ENCODE measurements around the gene MGARP.

DNA sequence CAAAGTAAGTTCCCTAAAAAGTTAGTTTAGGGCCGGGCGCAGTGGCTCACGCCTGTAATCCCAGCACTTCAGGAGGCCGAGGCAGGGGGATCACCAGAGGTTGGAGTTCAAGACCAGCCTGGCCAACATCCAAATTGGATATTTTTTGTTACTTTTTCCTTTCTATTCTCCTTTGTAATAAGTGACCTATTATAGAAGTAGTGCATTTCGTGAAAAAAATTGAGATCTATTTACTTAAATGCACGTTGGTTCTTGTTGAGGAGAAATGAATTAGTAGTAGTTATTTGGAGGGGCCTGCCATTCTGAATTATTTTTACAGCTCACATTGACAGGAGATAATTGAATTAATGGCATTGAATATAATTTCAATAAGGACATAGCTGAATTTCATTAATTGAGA is 44.6 kb upstream of the MGARP start:
- TF ChIP-seq, protein P1, sequence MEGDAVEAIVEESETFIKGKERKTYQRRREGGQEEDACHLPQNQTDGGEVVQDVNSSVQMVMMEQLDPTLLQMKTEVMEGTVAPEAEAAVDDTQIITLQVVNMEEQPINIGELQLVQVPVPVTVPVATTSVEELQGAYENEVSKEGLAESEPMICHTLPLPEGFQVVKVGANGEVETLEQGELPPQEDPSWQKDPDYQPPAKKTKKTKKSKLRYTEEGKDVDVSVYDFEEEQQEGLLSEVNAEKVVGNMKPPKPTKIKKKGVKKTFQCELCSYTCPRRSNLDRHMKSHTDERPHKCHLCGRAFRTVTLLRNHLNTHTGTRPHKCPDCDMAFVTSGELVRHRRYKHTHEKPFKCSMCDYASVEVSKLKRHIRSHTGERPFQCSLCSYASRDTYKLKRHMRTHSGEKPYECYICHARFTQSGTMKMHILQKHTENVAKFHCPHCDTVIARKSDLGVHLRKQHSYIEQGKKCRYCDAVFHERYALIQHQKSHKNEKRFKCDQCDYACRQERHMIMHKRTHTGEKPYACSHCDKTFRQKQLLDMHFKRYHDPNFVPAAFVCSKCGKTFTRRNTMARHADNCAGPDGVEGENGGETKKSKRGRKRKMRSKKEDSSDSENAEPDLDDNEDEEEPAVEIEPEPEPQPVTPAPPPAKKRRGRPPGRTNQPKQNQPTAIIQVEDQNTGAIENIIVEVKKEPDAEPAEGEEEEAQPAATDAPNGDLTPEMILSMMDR (conservative IDR thresholded peaks at IDR 0.05; ENCODE audit: low read length) = no peak
- no peak for TF ChIP-seq EZH2phosphoT487 (IDR thresholded peaks at IDR 0.05; ENCODE audit: borderline replicate concordance, low read depth, low read length)
